Dermis microvascular lymphatic vessel endothelial cell (primary cell): ENCODE results near the gene HSD17B14. TPM values are rescaled to one million over a fixed set of nuclear protein-coding genes. Genes with fewer than 3 reads are reported as not detected.
"Not testable (repeated sequence)": the region's sequence is repeated elsewhere in the genome, so short reads cannot be mapped to it uniquely, and the experiment has no call there.

ENCODE experiments used
- DNase-seq, 2 donors: peaks; one replicate each; pipeline versions ENCODE4 v3.0.0 to v3.0.0-alpha.2; 2010; ENCODE audit warnings: low read depth in 2 of 2
- total RNA-seq: library from RNA; depleted of rRNA; stranded (reverse); fragments of >200 nt; gene quantifications from 2 replicates; pipeline ENCODE4 v1.2.1, GENCODE V29; 2014

The HSD17B14 gene
- total RNA-seq = 2.8 and 4.2 TPM in 2 replicates

DNA sequence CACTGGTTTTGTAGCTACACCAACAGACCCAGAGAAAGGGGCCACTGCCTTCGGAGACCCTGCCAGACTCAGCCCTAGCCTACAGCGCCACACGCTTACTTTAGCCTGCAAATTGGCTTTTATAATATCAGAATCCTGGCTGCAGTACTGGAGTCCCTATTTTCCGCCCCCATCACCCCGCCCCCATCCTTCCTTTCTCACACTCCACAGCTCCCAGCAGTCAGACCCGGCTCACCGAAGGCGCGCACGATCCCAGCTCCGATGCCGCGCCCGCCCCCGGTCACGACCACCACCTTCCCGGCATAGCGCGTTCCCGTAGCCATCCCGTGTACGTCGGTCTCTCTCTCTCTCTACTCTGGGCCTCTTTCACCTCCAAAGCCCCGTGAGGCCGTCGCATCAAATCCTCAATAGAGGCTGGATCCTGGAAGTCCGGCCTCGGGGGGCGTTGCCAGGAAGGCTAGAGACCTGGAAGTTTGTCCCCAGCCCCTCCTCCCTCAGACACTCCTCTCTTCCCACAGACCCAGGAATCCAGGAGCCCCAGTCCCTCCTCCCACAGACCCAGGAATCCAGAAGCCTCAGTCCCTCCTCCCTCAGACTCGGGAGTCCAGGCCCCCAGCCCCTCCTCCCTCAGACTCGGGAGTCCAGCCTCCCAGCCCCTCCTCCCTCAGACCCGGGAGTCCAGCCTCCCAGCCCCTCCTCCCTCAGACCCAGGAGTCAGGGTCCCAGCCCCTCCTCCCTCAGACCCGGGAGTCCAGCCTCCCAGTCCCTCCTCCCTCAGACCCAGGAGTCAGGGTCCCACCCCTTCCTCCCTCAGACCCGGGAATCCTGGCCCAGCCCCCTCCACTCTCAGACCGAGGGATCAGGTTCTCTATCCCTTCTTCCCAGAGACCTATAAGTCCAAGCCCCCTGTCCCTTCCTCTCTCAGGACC lies at the start of gene HSD17B14:
Gene HSD17B14, minus strand, starts transcription at position 403 of the 929 bp plus-strand sequence. Its CDS starts 80 bp downstream, at position 323.
- DNase-seq = peak in 1 of 2 donors; percentile 55

DNA sequence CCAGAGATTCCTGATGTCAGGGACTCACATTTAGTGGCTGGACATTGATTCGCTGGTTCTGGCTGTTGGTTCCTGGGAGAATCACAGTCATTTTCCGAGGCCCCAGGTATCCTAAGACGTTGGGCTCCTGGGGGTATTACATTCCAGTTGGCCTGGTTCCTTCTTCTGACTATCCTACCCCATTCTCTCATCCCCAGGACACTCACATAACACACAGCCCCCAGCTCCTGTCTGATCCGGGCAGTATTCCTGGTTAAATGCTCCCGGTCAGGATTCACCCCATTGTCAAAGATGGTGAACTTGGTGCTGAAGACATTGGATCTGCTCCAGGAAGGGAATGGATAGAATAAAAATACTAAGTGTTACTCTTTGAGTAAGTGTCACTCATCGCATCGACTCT lies 47.4 kb upstream of the HSD17B14 start:
- DNase-seq = no peak

DNA sequence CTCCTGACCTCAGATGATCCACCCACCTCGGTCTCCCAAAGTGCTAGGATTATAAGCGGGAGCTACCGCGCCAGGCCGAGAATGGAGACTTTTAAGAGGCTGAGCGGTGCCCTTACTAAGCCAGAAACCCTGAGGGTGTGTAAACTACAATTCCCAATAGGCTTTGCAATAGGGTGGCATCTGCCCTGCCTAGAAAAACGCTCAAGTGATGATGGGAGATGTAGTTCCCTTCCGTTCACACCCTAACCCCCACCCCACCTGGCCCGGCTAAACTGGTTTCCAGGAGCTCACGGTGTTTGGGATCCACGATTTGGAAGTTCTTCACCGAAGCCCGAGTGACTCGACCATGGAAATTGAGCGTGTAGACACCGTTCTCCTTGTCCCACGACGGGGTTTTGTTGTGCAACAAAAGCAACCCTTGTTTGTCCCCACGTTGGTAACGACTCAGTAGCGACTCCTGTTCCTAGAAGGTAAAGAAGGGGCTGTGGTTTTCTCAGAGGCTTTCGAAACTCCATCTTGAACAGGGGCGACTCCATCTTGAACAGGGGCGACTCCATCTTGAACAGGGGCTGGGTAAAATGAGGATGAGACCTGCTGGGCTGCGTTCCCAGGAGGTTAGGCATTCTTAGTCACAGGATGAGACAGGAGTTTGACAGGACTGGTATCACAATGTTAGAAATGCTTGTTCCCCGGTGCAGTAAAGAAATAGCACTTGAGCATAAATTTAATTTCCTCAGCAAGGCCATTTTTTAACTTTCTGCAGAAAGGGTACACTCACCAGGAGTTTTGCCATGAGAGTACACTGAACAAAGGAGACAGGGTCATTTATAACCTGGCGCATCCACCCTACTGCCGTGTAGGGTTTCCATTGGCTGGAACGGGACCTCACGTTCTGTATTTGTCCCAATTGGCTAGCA lies 45.7 kb upstream of the HSD17B14 start:
- DNase-seq = peak in 1 of 2 donors; percentile 35

DNA sequence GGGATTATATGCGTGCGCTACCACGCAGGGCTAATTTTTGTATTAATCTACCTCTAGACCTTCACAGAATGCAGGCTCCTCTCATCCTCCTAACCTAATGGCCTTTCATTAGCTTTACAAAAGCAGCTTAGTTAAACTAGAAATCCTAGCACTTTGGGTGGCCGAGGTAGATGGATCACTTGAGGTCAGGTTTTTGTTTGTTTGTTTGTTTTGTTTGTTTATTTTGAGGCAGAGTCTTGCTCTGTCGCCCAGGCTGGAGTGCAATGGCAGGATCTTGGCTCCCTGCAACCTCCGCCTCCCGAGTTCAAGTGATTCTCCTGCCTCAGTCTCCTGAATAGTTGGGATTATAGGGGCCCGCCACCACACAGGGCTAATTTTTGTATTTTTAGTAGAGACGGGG lies 43.4 kb upstream of the HSD17B14 start:
- DNase-seq = not testable (repeated sequence)

DNA sequence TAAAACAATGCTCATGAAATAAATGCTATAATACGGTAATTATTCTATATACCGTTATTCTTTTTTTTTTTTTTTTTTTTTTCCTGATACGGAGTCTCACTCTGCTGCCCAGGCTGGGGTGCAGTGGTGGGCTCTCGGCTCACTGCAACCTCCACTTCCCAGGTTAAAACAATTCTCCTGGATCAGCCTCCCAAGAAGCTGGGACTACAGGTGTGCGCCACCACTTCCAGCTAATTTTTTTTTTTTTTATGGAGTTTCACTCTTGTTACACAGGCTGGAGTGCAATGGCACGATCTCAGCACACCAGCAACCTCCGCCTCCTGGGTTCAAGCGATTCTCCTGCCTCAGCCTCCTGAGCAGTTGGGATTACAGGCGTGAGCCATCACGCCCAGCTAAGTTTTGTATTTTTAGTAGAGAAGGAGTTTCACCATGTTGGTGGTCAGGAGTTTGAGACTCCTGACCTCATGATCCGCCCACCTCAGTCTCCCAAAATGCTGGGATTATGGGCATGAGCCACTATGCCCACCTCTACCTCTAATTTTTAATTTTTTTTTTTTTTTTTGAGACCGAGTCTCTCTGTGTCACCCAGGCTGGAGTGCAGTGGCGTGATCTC lies 42.8 kb upstream of the HSD17B14 start:
- DNase-seq = no peak

DNA sequence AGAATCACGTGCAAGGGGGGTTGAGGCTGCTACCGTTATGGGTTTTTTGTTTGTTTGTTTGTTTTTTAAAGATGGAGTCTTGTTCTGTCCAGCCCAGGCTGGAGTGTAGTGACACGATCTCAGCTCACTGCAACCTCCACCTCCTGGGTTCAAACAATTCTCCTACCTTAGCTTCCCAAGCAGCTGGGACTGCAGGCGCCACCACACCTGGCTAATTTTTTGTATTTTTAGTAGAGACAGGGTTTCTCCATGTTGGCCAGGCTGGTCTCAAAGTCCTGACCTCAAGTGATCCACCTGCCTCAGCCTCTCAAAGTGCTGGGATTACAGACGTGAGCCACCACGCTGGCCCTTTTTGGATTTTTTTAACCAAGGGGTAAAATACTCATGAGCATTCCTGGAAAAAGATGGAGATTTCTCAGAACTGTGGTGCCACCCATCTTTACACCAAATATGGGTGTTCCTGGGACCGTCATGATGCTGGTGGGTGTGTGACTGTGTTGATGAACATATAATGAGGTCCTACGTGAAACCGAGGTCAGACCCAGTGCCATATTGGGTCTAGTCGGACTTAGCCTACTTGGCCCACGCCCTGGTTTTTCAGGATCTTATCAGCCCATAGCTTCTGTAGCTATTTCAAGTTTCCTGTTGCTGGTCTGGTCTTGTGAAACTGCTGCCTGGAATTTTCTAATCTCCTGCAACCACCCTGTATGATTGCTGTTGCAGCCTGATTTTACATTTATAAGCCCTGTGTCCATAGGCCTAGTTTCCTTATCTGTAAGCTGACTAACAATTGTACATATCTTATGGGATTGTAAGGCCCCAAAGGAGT lies 42.1 kb upstream of the HSD17B14 start:
- no peak for DNase-seq

DNA sequence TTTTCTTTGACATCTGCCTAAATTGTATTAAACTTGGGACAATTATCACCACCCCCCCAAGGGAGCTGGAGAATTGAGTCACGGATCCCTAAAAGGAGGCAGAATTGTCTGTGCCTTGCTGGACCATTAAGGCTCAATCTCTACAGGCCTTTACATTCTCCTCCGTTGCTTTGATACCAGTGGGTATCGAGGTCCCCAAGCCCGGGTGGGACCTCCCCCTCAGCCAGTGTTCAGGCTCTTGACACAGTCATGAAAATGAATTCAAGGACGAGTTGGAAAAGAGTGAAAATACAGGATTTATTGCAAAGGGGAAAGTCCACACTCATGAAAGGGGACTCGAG lies 41.5 kb upstream of the HSD17B14 start:
- DNase-seq = no peak

DNA sequence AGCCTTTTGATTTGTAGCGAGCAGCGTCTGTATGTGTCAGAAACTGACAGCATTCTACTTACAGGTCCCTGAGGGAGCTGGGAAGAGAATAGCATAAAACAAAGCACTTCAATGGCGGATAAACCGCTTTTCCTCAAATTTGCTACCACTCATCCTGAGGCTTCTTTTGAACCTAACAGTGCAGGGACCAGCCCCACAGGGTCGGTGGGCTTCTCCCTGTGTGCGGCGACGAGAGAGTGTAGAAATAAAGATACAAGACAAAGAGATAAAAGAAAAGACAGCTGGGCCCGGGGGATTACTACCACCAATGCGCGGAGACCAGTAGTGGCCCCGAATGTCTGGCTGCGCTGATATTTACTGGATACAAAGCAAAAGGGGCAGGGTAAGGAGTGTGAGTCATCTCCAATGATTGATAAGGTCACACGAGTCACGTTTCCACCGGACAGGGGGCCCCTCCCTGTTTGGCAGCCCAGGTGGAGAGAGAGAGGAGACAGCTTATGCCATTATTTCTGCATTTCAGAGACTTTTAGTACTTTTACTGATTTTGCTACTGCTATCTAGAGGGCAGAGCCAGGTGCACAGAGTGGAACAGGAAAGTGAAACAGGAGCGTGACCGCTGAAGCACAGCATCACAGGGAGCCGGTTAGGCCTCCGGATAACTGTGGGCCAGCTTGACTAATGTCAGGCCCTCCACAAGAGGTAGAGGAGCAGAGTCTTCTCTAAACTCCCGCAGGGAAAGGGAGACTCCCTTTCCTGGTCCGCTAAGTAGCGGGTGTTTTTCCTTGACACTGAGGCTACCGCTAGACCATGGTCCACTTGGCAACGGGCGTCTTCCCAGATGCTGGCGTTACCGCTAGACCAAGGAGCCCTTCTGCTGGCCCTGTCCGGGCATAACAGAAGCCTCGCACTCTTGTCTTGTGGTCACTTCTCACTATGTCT lies 40.0 kb upstream of the HSD17B14 start:
- peak in 1 of 2 donors; percentile 82 for DNase-seq

DNA sequence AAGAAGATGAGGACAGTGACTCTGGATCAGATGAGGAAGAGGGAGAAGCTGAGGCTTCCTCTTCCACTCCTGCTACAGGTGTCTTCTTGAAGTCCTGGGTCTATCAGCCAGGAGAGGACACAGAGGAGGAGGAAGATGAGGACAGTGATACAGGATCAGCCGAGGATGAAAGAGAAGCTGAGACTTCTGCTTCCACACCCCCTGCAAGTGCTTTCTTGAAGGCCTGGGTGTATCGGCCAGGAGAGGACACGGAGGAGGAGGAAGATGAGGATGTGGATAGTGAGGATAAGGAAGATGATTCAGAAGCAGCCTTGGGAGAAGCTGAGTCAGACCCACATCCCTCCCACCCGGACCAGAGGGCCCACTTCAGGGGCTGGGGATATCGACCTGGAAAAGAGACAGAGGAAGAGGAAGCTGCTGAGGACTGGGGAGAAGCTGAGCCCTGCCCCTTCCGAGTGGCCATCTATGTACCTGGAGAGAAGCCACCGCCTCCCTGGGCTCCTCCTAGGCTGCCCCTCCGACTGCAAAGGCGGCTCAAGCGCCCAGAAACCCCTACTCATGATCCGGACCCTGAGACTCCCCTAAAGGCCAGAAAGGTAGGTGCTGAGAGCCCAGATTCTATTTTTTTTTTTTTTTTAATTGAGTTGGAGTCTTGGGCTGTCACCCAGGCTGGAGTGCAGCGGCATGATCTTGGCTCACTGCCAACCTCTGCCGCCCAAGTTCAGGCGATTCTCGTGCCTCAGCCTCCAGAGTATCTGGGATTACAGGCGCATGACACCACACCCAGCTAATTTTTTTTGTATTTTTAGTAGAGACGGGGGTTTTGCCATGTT lies 38.2 kb upstream of the HSD17B14 start:
- DNase-seq = peak in 1 of 2 donors; percentile 69

DNA sequence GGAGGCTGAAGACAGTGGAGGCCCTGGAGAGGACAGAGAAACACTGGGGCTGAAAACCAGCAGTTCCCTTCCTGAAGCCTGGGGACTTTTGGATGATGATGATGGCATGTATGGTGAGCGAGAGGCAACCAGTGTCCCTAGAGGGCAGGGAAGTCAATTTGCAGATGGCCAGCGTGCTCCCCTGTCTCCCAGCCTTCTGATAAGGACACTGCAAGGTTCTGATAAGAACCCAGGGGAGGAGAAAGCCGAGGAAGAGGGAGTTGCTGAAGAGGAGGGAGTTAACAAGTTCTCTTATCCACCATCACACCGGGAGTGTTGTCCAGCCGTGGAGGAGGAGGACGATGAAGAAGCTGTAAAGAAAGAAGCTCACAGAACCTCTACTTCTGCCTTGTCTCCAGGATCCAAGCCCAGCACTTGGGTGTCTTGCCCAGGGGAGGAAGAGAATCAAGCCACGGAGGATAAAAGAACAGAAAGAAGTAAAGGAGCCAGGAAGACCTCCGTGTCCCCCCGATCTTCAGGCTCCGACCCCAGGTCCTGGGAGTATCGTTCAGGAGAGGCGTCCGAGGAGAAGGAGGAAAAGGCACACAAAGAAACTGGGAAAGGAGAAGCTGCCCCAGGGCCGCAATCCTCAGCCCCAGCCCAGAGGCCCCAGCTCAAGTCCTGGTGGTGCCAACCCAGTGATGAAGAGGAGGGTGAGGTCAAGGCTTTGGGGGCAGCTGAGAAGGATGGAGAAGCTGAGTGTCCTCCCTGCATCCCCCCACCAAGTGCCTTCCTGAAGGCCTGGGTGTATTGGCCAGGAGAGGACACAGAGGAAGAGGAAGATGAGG lies 37.4 kb upstream of the HSD17B14 start:
- DNase-seq = peak in 1 of 2 donors; percentile 24

DNA sequence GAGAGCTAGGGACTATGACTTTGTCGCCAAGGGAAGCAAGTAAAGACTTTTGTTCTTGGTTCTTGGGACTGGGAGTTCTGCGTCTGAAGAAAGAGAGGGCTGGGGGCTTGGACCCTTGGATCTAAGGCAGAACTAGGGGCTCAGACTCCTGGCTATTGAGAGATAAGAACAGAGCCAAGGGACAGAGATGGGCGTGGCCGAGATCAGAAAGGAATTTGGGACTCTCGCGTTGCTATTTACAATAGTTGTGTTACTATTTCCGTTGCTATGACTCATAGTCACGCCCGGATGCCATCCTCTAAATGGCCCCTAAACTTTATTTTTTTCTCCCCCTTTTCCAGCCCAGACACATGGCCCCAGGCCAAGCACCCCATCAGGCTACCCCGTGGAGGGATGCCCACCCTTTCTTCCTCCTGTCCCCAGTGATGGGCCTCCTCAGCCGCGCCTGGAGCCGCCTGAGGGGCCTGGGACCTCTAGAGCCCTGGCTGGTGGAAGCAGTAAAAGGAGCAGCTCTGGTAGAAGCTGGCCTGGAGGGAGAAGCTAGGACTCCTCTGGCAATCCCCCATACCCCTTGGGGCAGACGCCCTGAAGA lies 36.7 kb upstream of the HSD17B14 start:
- peak; percentile 94 to 97 for DNase-seq

DNA sequence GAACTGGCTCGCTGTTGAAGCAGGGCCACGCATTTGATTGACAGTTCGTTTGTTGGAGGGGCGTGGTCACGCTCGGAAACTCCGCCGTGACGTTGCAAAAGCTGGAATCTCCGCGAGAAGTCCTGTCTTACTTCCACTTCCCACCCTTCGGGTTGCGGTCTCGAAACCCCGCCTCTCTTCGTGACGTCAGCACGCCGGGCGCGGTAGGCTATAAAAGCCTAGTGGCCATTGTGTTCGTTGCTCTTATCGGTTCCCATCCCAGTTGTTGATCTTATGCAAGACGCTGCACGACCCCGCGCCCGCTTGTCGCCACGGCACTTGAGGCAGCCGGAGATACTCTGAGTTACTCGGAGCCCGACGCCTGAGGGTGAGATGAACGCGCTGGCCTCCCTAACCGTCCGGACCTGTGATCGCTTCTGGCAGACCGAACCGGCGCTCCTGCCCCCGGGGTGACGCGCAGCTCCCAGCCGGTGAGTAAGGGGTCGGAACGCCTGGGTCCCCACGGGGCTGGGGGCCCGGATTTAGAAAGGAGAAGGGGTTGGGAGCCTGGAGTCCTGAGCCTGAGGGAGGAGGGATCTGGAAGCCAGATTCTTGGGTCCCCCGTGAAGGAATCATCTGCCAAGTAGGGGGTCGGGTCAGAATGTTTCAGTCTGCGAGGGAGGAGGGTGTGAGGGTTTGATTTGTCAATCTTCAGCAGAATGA lies 36.0 kb upstream of the HSD17B14 start, which contains the start of gene PPP1R15A:
Gene PPP1R15A, plus strand, starts transcription at position 240 of the 702 bp plus-strand sequence. CDS start 813 bp downstream, outside the sequence.
- peak; percentile 97 for DNase-seq

DNA sequence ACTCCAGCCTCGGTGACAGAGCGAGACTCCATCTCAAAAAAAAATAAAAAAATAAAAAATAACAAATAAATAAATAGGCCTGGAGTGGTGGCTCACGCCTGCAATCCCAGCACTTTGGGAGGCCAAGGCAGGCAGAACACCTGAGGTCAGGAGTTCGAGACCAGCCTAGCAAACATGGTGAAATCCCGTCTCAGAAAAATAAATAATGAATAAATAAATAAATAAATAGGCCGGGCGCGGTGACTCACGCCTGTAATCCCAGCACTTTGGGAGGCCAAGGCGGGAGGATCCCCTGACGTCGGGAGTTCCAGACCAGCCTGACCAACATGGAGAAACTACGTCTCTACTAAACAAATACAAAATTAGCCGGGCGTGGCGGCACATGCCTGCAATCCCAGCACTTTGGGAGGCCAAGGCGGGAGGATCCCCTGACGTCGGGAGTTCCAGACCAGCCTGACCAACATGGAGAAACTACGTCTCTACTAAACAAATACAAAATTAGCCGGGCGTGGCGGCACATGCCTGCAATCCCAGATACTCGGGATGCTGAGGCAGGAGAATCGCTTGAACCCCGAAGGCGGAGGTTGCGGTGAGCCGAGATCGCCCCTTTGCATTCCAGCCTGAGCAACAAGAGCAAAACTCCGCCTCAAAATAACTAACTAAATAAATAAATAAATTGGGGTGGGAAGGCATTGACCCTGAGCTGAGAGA lies 35.3 kb upstream of the HSD17B14 start:
- not testable (repeated sequence) for DNase-seq

DNA sequence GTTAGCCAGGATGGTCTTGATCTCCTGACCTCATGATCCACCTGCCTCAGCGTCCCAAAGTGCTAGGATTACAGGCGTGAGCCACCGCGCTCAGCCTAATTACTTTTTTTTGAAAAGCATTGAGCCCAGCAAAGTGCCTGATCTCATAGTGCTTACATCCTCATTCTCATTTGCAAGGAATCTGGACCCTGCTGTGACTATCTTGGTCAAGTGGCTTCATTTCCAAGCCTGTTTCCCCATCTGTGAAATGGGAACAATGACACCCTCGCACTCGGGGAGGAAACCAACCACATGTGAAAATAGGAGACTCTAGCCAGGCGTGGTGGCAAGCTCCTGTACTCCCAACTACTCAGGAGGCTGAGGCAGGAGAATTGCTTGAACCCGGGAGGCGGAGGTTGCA lies 33.8 kb upstream of the HSD17B14 start:
- DNase-seq = no peak

DNA sequence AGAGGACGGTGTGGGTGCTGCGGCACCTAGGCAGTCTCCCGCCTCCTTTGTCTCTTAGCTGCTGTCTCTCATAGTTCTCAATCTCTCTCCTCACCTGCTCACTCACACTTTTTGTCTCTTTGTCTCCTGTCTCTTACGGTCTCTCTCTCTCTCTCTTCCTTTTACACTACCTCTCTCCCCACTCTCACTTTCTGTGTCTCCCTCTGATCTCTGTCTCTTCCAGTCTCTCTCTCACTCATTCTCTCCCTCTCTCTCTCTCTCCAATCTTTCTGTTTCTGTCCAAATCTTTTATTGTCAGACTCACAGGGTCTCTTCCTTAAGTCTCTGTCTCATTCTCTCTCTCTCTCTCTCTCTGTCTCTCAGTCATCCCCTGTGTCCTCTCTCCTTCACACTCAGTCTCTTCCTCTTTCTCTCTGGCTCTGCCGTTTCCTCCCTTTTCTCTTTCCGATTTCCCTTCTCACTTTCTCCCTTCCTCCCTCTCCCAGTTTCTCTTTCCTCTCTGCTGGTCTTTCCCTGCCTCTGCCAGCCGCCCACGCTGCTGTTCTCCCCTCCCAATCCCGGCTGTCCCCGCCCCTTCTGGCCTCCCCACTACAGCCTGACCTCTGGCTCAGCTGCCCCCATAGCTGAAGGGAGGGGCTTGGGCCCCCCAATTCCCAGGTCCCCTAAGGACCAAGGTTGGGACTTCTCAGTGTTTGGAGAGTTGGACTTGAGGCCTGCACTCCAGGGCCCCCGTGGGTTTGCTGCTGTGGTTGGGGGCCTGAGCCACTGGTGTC lies 32.0 kb upstream of the HSD17B14 start, which contains the start of gene PLEKHA4:
Gene PLEKHA4, minus strand, starts transcription at position 504 of the 773 bp plus-strand sequence. CDS start 997 bp downstream, outside the sequence.
- peak in 1 of 2 donors; percentile 33 for DNase-seq
